Tibial artery (tissue), 4 donors: ENCODE results near the gene NARF.

Experiments used
- DNase-seq, 2 donors: peaks; one replicate each; pipeline ENCODE4 v3.0.0-alpha.2; 2019
- H3K27ac ChIP-seq, 2 donors: fragments of 200-600 bp; sonication (generic) in 1 of 2; 1 replicate in 1 of 2; 2 replicates in 1 of 2; pipeline ENCODE4 v1.5.1; 2018 to 2019; ENCODE audit warnings: mild to moderate bottlenecking in 1 of 2
- H3K27me3 ChIP-seq, 2 donors: fragments of 200-600 bp; sonication (generic) in 1 of 2; one replicate each; pipeline versions ENCODE4 v1.5.1 to v1.6.0; 2016 to 2019
- H3K36me3 ChIP-seq, 3 donors: fragments of 200-600 bp; sonication (generic) in 2 of 3; one replicate each; pipeline ENCODE4 v1.5.1; 2016 to 2019; ENCODE audit warnings: mild to moderate bottlenecking in 2 of 3
- H3K4me1 ChIP-seq, 4 donors: fragments of 200-600 bp; sonication (generic) in 2 of 4; 1 replicate in 3 of 4; 2 replicates in 1 of 4; pipeline ENCODE4 v1.5.1; 2016 to 2019
- H3K4me3 ChIP-seq, 2 donors: fragments of 200-600 bp; sonication (generic) in 1 of 2; 1 replicate in 1 of 2; 2 replicates in 1 of 2; pipeline ENCODE4 v1.5.1; 2018 to 2019; ENCODE audit warnings: mild to moderate bottlenecking in 2 of 2
- H3K9me3 ChIP-seq, 3 donors: fragments of 200-600 bp; sonication (generic) in 1 of 3; one replicate each; pipeline ENCODE4 v1.5.1; 2016 to 2019
- CTCF ChIP-seq, 2 experiments: fragments of 200-600 bp in 1 of 2; fragments of 450-650 bp in 1 of 2; IDR thresholded peaks; one replicate each; pipeline ENCODE4 v1.5.1; 2017 to 2019; ENCODE audit warnings: antibody characterized with exemption in 2 of 2, mild to moderate bottlenecking in 1 of 2, moderate library complexity in 1 of 2
- intact Hi-C: fragments of 100-400 bp; cut with DNase I; formaldehyde crosslinking; loops from one replicate; pipeline ENCODE4 v1.15.0; 2023; ENCODE audit warnings: low total_unique reads

Gene NARF

DNA sequence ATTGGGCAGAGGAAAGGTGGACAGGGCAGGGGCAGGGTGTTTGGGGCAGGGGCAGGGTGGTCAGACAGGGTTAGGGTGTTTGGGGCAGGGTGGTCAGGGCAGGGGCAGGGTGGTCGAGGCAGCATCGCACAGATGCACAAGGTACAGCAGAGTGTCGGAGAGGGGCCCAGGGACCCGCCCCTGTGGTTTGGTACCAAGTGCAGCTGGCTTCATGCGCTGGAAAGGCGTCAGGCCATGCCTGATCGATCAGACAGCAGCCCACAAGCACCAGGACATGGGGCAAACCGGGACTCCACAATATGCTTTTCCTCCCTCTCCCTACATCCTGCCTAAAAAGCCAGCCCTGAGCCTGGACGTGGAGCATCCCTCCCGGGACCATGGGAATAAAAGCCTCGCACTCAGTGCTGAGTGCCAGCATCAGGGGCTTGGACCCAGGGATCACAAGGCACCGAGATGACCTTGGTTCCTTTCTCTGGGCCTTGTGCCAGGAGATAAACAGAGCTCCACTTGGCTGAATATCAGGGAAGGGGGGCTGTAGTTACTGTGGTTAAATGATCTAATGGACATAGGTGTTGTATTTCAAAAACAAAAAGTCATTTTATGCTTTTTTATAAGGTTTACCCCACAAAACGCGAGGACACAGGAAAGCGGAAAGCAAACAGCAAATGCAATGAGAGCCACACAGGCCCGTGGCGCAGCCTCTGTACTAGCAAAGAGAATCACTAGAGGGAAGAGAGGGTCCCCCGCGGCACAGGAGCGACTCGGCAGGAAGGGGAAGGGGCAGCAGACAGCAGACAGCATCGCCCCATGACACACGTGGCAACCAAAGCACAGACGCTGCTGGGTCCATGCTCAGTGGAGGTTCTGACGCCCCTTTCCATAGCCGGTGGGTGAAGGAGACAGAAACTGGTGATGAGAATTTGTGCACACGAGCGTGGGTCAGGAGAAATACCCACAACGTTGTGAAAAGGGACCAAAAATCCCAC is 45.7 kb upstream of the NARF start:
- no peaks in the 10 kb centered on the region for H3K9me3 ChIP-seq
- peaks cover 0 to 14% (median 8%) of the 10 kb centered on the region in 4 donors for H3K4me1 ChIP-seq
- no peaks in the 10 kb centered on the region for H3K27me3 ChIP-seq
- H3K36me3 ChIP-seq, result peaks cover 8 to 34% (median 12%) of the 10 kb centered on the region in 3 donors
- no peak overlapping the region for H3K4me3 ChIP-seq
- DNase-seq, result no peak
- no peak for TF ChIP-seq CTCF (IDR thresholded peaks at IDR 0.05)
- intact Hi-C loops, result loop anchor here (5.0 kb wide), 1 partner anchor 56 kb away; the partner anchor contains the start of gene TEX19
- no peak overlapping the region for H3K27ac ChIP-seq

DNA sequence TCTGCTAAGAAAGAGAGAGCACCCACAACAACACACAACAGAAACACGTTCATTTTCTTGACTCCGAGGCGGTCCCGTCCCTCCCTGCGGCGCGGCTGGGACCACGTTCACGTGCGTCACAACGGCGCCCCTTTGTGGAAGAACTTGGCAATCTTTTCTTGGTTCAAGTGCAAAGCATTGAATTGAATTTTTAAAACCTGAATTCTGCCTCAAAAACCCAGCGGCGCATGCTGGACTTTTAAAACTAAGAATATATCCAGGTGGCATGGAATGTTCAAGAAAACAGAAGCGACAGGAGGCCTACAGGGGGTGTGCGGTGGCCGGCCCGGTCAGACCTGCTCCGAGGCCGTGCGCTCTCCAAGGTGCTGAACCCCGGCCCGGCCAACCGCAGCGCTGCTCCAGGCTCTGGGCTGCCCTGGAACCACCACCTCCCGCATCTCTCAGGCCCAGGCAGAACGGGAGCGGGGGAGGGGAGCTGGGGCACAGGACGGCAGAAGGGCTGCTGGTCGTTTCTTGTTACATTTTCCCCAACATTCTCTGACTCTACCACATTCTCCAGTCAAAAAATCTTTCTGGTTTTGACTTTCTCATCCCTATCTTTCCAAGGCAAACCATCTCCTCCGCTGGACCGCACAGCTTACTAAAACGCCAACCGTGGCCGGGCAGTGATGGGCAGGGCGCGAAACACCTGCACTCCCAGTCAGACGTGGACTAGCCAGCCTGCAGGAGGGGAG is 43.8 kb upstream of the NARF start:
- Histone ChIP-seq H3K27me3 (no peaks in the 10 kb centered on the region), H3K4me3 (no peak overlapping the region), H3K9me3 (no peaks in the 10 kb centered on the region), H3K36me3 (peaks cover 0 to 18% (median 0%) of the 10 kb centered on the region in 3 donors), H3K4me1 (peaks cover 0 to 24% (median 15%) of the 10 kb centered on the region in 4 donors), H3K27ac (no peak overlapping the region)
- TF ChIP-seq CTCF (IDR thresholded peaks at IDR 0.05), result peak; percentile 66 to 74
- peak; percentile 41 to 79 for DNase-seq
- intact Hi-C loops, result loop anchor here (5.0 kb wide), 2 partner anchors 57 to 138 kb away; partner anchors contain the start of gene TEX19

DNA sequence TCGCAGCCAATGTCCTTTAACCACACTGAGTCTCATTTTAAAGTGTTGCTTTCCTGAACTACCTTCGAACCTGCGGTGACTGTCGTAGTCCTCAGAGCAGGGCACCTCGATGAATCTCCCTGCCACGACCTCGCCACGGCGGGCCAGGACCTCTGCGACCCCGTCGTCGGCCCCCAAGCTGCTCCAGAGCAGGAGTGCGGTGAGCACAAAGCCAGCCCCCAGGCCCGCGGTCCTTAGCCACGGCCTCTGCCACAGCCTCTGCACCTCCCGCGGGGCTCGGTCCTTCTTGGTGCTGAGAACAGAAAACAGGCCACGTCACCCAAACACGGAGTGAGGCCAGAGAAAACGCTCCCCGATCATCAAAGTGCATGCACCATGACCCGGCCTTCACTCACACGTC is 43.2 kb upstream of the NARF start:
- Histone ChIP-seq H3K27ac (no peak overlapping the region), H3K9me3 (no peaks in the 10 kb centered on the region), H3K4me1 (peaks cover 0 to 24% (median 15%) of the 10 kb centered on the region in 4 donors), H3K27me3 (no peaks in the 10 kb centered on the region), H3K36me3 (peaks cover 0 to 15% (median 0%) of the 10 kb centered on the region in 3 donors), H3K4me3 (no peak overlapping the region)
- TF ChIP-seq CTCF (IDR thresholded peaks at IDR 0.05), result no peak
- no peak for DNase-seq
- intact Hi-C loops, result loop anchor here (5.0 kb wide), 1 partner anchor 137 kb away; no protein-coding TSS in a partner anchor

DNA sequence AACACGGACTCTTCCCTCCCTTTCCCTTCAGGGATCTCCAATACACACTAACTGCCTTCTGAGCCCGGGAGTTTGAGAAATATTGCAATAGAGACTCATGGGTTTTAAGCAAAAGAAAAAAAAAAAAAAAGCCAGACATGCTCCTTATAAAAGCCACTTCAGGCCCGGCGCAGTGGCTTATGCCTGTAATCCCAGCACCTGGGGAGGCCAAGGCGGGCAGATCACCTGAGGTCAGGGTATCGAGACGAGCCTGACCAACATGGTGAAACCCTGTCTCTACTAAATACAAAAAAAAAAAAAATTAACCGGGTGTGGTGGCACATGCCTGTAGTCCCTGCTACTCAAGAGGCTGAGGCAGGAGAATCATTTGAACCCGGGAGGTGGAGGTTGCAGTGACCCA is 42.8 kb upstream of the NARF start:
- Histone ChIP-seq H3K4me1 (peaks cover 0 to 24% (median 15%) of the 10 kb centered on the region in 4 donors), H3K36me3 (peaks cover 0 to 18% (median 0%) of the 10 kb centered on the region in 3 donors), H3K27me3 (no peaks in the 10 kb centered on the region), H3K4me3 (no peak overlapping the region), H3K9me3 (no peaks in the 10 kb centered on the region), H3K27ac (no peak overlapping the region)
- no peak for DNase-seq
- TF ChIP-seq CTCF (IDR thresholded peaks at IDR 0.05), result no peak
- intact Hi-C loops, result loop anchor here (5.0 kb wide), 1 partner anchor 137 kb away; no protein-coding TSS in a partner anchor

- H3K9me3 ChIP-seq, result no peaks in the 10 kb centered on the region
- H3K4me1 ChIP-seq, result peaks cover 0 to 24% (median 15%) of the 10 kb centered on the region in 4 donors
- intact Hi-C loops, result loop anchor here (5.0 kb wide), 1 partner anchor 136 kb away; no protein-coding TSS in a partner anchor
- no peaks in the 10 kb centered on the region for H3K27me3 ChIP-seq
- no peak for DNase-seq
- H3K4me3 ChIP-seq, result no peak overlapping the region
- no peak for TF ChIP-seq CTCF (IDR thresholded peaks at IDR 0.05)
- peaks cover 0 to 23% (median 4%) of the 10 kb centered on the region in 3 donors for H3K36me3 ChIP-seq
- H3K27ac ChIP-seq, result no peak overlapping the region
These were observed 42.3 kb upstream of the NARF start for GRCh38 chr17:82416264-82416663.
